ENCODE results near the gene ZC3H18. TPM values are rescaled to one million over a fixed set of nuclear protein-coding genes. Genes with fewer than 3 reads are reported as not detected.

ZC3H18 gene
- total and polyA plus RNA-seq, 10 of the 15 experiments (the other 5 are each of a cell fraction or from before 2014, with no cell fraction given) = 1.0 to 58.3 (median 22.4) TPM

- Histone ChIP-seq H3K9me3 (replicated peaks; ENCODE audit: control insufficient read depth, insufficient read depth, low read length) (no peaks in the 10 kb centered on the region; the same call in 2 of the 3 replicates), H3K27me3 (replicated peaks in 1 of 2; ENCODE audit: control insufficient read depth in 2 of 2, insufficient read depth in 2 of 2, low read length in 1 of 2) (no peaks in the 10 kb centered on the region; a peak in 1 of 4 replicates), H4K20me1 (ENCODE audit: control insufficient read depth, insufficient read depth) (no peaks in the 10 kb centered on the region; the same call in 1 of the 2 replicates), H3K4me3 (no peak overlapping the region), H3K4me1 (ENCODE audit: control insufficient read depth, insufficient read depth, low read length) (peaks cover 16% of the 10 kb centered on the region), H3K27ac (ENCODE audit: control insufficient read depth, insufficient read depth) (no peak overlapping the region), H2AFZ (ENCODE audit: control insufficient read depth, low read depth, low read length) (no peak overlapping the region), H3K36me3 (ENCODE audit: control insufficient read depth in 2 of 2, insufficient read depth in 2 of 2, low read length in 1 of 2) (peaks cover 0 to 25% of the 10 kb centered on the region in 2 experiments; a peak in 3 of 4 replicates), H3K79me2 (ENCODE audit: control insufficient read depth, insufficient read depth, low read length) (no peaks in the 10 kb centered on the region), H3K9ac (ENCODE audit: control insufficient read depth, insufficient read depth, low read length) (no peak overlapping the region), H3K4me2 (ENCODE audit: control insufficient read depth, insufficient read depth) (no peak overlapping the region)
- no TSS peak for BruUV-seq (replicated peaks)
- TF ChIP-seq ZZZ3 (IDR thresholded peaks at IDR 0.05; ENCODE audit: control insufficient read depth, insufficient read length, low read depth) (no peak), TARDBP (IDR thresholded peaks at IDR 0.05; ENCODE audit: borderline replicate concordance) (no peak), NFYA (IDR thresholded peaks at IDR 0.05; ENCODE audit: borderline replicate concordance, low read depth, low read length) (no peak), PAX5 (IDR thresholded peaks at IDR 0.05; ENCODE audit: borderline replicate concordance, low read depth, low read length) (no peak), ESRRA (IDR thresholded peaks at IDR 0.05; ENCODE audit: low read length) (no peak), MTA3 (IDR thresholded peaks at IDR 0.05; ENCODE audit: borderline replicate concordance, low read length) (no peak), MLLT1 (IDR thresholded peaks at IDR 0.05) (no peak), BRCA1 (IDR thresholded peaks at IDR 0.05; ENCODE audit: low read depth, low read length) (no peak), ZBTB4 (CRISPR knock-in tag; IDR thresholded peaks at IDR 0.05) (no peak), RB1 (IDR thresholded peaks at IDR 0.05; ENCODE audit: borderline replicate concordance) (no peak)
- in situ Hi-C loops (cut with MboI) = no loop called here
- DNase-seq (ENCODE audit: low read depth, low spot score) = no peak
- no peak for FAIRE-seq
- SMC1A ChIA-PET (ENCODE audit: uncharacterized antibody, unreplicated experiment) = no interaction called here
- POLR2A ChIA-PET = interaction anchor here (0.6 kb wide), 1 partner anchor 37 kb away, joined by 4 read pairs; no protein-coding TSS in a partner anchor
- RAD21 ChIA-PET (ENCODE audit: unreplicated experiment) = interaction anchor here (1.1 to 1.8 kb wide), 6 partner anchors 17 to 177 kb away, joined by 3 to 7 read pairs (median 3); partner anchors contain the start of gene ZC3H18
- intact Hi-C loops (cut with micrococcal nuclease; ENCODE audit: unreplicated experiment) = no loop called here
- CTCF ChIA-PET = interaction anchor here (1.1 to 1.9 kb wide), 5 partner anchors 17 to 72 kb away, joined by 3 to 6 read pairs (median 4); partner anchors contain the start of gene ZC3H18
- WGBS (ENCODE audit: insufficient coverage, insufficient replicate concordance, low lambda C conversion rate, missing lambda C conversion rate) = 92% methylated on average over 11 of the region's 11 CpGs
- no peak for ATAC-seq
Measured at GRCh38 chr16:88632587-88632930, 62.4 kb downstream of the ZC3H18 start.

Measured in GM12878 (cell line).